NK-92 treated with Interleukin-12 subunit alpha and Interleukin-12 subunit beta, amount 100 ng/mL, for 24 hours (cell line): ENCODE results near the gene APOL2.
"Not testable (repeated sequence)": the region's sequence is repeated elsewhere in the genome, so short reads cannot be mapped to it uniquely, and the experiment has no call there.

ENCODE experiments used
- DNase-seq: peaks from one replicate; lab custom pipeline; 2025; lab: John Stamatoyannopoulos, UW

The APOL2 gene

DNA sequence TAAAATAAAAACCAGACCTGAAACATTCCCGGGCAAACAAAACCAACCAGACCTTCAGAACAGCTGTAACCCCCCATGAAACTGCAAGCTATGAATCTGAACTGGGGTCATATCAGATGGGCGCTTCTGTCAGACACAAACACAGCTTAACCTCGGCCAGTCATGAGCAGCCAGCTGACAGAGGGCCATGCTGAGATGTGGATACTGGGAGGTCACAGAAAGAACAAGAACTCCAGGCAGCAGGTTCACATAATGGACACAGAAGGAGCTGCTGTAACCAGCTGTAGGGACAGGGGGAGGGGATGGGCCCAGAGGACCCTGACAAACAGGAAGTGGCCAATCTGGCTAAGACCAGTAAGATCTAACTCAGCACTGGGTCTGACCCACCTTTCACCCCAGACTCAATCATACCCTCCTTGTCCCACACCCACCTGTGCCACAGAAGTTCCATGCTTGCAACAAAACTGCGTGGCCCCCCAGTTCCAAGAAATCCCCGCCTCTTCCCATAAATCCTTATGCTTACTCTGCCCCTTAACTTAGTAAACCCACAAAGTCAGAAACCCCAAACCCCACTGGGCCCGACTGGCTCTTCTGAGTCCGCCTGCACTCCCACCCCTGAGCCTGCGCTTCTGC, 41.7 kb downstream of the APOL2 start:
- DNase-seq, result no peak

DNA sequence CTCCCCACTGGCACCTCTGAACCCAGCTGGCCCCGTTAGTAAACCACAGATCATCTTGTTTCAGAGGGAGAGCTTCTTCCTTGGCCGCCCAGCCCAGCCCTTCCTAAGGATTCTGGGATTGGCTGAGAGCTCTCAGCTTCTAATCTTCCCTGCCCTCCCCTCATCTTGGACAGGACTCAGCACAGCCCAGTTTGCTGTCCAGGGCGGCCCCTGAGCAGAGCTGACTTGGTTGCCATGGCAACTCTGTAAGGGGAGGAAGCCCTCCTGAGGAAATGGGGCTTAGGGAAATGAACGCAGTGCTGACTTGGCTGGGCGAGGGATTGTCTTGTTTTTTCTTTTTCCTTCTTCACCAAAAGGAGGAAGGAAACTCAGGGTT, 42.3 kb downstream of the APOL2 start:
- DNase-seq, result no peak

DNA sequence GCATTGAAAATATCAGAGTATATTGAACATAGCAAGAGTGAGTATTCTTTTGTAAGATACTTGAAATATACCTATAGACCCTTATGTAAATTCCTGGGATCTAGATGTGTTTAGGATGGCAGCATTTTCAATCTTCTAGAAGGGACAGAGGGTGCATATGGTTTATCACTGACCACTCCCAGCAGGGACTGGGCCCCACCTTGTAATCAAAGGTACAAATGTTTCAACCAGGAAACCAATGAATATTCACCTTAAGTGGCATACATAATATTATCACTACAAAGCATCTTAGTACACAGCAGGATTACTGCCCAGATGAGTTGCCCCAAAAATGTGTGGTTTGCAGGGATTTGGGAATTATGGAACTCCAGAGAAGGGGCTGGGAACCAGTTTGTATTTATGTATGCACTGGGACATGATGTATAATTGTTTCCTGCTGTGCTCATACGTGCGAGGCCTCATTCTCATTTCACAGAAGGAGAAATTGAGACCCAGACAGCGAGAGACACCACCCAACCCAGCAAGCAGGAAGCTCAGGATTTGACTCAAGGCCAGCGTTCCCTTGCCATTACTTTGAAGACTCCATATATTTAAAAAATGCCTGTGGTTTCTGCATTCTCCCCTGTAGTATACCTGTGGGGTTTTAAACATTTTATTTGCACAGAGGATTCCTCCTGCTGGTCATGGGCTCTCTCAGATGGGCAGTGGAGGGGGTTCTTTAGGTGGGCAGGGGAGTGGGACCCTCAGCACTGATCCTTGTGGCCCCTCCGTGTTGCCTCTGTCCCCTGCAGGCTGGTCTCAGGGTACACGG, 42.9 kb downstream of the APOL2 start:
- no peak for DNase-seq

DNA sequence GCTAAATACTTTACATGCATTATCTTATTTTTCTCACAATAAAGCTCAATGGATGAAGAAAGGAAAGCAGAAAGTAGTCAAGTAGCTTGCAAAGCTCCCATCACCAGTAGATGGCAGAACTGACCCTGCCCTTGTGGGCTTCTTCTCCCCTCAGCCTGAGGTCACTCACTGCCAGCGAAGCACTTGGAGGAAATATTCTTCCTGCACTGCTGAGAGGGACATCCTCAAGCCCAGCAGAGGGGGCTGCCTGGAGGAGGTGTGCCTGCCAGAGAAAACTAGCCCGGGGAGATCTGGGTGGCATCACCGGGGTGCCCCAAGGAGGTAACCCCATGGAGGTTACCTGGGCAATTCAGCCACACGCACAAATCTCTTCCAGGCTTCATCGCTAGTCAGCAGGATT, 44.4 kb downstream of the APOL2 start:
- DNase-seq, result peak; percentile 35

- no peak for DNase-seq
These were observed 44.9 kb downstream of the APOL2 start for GRCh38 chr22:36194385-36194784.

DNA sequence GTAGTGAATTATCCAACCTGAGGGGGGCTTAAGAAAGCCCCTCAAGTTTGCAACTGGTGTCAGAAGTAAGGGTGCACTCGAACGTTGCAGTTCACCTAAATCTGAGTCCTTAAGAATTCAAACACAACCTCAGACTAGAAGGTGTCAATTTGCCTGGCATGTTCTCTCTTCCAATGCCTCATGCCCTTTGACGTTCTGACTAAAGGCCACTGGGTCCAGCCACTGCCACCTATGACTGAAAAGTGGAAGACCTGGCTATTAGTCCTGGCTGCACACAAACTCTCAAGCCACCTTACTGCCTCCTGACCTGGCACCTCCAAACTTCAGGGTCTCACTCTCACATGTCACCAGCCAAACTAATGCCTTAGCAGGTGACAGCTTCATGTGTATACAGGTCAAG, 45.8 kb downstream of the APOL2 start:
- no peak for DNase-seq

DNA sequence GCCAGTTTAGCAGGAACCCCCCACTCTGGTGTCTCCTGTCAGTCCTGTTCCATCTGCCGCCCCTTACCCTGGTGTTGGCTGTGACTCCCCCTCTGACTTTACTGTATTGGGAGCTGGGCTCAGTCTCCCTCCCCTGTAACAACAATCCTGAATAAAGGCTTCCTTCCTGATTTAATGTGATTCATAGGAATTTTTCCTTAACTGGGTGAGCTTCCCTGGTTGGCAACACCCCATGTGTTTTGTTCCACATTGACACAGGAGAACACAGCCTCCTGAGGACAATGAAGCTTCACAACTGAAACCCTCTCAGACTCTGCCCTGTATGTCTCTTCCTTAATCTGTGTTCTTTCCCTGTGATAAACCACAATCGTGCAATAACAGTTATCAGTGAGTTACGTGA, 46.2 kb downstream of the APOL2 start:
- no peak for DNase-seq

DNA sequence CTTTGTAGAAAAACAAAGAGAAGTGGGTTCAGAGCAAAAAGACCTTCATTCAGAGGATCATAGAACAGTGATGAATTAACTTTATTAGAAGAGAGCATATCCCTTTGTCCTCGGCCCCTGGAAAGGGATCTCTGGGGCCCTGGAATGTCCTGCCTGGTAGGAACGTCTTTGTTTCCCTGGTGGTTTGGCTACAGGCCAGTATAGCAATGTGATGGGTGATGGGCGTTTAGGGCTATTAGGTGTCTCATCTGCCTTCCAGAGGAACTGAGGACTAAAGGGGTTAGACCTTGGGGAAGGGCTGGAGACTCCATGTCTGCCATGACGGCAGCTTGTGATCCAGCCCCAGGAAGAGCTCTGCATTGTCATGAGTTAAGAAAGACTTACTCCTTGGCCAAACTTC, 46.8 kb downstream of the APOL2 start:
- DNase-seq, result no peak

DNA sequence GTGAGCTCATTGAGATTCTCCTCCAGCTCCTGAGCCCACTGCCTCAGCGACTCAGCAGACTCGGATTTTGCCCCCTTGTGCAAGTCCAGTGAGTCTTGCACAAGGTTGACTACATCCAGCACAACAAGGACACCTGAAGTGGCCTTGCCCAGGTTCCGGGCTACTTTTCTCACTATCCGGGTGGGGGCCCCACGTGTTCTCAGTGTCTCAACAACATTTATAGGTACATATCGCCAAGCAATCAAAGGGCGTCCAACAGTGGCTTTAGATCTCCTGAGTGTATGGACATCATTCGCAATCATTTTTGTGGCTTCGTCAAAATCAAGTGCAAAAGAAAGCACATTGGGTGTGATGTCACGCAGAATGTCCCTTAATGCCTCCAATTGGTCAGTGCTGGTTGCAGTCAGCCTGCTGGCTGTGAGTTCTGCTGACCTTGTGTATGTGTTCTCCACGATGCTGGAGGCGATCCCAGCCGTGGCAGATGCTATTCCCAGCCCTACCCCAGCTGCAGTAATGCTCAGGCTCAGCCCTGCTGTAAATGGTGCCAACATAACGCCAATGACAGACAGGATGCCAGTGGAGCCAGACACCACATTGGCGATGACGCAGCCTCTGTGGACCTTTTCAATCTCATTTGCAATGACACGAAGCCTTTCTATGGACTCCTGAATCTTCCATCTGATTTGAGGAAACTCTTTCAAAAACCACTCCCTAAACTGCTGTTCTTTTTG, 48.1 kb downstream of the APOL2 start:
- DNase-seq, result no peak

GRCh38 chr22:36187862-36188261, 51.5 kb downstream of the APOL2 start:
- not testable (repeated sequence) for DNase-seq

GRCh38 chr22:36185828-36186624, 53.3 kb downstream of the APOL2 start:
- no peak for DNase-seq

DNA sequence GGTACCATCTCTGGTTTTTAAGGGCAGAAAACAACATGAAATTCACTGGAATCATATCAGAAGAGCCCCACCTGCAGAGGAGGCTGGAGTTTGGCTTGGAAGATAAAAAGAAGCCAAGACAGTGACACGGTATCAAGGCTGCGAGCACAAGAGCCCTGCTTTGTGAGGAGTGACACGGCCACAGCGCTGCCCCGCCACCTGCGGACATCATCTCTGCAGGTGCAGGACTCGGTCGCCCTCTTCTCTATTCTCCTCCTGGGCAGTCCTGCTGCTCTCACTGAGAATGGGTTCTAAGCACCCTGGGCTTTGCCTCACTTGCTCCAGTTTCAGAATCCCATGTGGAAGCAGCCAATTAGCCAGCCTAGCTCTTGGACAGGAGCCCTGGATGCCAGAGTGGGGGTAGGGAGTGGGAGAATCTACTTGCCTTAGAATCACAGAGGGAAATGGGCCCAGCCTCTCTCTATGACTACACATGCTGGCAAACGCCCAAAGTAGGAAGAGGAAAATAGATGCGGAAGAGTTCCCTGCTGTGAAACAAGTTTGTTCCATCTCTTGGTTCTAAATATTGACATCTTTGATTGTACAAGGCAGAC, 54.8 kb downstream of the APOL2 start:
- no peak for DNase-seq

- no peak for DNase-seq
These were observed 55.9 kb downstream of the APOL2 start for GRCh38 chr22:36183446-36183845.

DNA sequence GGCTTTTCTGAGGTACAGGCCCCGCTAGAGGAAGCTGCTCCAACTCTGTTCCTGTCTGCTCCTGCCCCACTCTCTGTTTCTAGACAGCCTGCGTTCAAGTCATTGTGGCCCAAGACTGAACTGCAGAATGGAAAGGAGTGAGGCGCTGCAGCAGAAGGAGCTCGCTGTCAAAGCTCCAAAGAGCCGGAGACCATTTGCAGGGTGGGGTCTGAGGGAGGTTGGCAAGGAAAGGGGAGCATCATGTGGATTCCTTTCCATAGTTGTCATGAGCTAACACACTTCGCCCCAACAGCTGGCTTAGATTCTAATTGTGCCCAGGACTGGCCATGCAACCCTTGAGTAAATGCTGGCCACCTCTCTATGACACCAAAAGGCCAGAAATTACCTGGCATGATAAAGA, 56.5 kb downstream of the APOL2 start:
- no peak for DNase-seq

DNA sequence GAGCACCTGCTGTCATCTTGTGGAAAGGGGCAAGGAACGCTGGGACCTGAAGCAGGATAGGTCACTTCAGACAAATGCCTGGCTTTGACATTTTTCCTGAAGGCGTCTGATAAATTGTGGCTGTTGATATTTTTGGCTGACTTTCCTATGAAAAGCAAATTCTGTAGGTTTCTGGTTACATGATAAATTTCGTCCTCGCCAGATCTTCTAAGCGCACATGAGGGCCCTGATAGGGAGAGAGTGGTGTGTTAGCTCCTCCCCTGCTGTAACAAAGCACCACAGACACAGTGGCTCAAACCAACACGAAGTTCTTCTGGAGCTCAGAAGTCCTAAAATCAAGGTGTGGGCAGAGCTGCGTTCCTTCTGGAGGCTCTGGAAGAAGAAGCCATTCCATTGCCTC, 57.3 kb downstream of the APOL2 start:
- DNase-seq, result no peak

DNA sequence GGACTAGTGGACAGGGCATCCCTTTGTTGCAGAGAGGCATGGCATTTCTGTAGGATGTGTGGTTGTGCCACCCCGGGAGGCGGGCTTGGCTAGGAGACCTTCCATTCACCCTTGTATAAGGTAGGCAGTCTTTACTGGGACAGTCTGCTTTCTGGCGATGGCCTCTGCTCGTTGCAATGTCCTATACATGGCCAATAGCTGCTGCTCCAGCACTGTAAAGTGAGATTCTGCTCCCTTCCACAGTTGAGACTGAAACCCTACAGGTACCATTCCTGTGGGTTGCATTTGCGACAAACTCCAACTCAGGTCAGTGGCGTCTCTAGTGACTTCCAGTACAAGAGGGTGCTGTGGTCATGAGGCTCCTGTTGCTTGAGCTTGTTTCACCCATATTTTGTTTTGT, 58.4 kb downstream of the APOL2 start:
- DNase-seq, result no peak

DNA sequence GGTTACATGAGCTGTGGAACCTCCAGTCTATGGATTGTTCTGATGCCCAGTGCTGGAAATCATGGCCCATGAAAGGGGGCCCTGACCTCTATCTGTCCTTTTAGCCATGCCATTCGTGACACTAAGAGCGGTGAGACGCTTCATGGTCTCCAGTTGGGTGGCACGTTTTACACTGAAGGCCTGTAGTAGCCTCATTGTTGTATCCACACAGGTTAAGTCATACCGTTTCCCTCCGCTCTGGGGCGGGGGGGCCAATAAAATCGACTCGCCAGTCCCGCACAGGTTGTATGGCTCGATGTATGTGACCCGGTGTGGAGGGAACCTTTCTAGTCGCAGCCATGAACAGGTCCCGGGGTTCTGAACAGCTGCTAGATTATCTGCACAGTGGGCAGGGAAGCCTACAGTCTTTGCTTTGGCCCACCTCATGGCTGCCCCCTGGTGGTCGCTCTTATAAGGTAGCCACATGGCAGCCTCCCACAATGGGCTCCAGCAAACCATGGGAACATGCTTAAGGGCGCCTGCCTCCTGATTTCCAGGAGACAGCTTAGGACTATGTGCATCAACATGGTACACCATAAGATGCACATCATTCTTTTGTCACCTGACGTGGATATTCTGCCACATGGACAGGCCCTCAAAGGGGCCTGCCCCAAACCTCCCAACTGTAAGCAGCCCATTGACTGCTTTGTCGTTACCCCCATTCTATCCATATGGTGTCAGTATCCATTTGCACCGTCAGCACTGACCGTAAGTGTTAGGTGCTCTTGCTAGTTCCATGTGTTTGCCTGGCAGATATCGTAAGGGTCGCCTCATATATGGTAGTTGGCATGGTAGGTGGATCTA, 59.1 kb downstream of the APOL2 start:
- peak; percentile 47 for DNase-seq

- no peak for DNase-seq
These were observed 62.2 kb downstream of the APOL2 start for GRCh38 chr22:36177160-36177559.
